CD4-positive, alpha-beta T cell (primary cell): ENCODE results near the gene GRM5. TPM values are rescaled to one million over a fixed set of nuclear protein-coding genes. Genes with fewer than 3 reads are reported as not detected.
"Not testable (repeated sequence)": the region's sequence is repeated elsewhere in the genome, so short reads cannot be mapped to it uniquely, and the experiment has no call there.

Source experiments
- ATAC-seq: fragments of 200-7000 bp; cut with Tn5 transposase; one replicate; pipeline ENCODE4 v1.10.0; 2022; ENCODE audit warnings: mild to moderate bottlenecking; ENCODE audit not compliant: poor library complexity
- CTCF ChIA-PET: fragments of 350-600 bp; sonication (Branson Sonifier 250); formaldehyde crosslinking; loops from one replicate; lab custom pipeline; 2021; ENCODE audit warnings: antibody characterized with exemption, inconsistent platforms; lab: Charles Lee
- POLR2A ChIA-PET: fragments of 350-600 bp; sonication (Branson Sonifier 250); formaldehyde crosslinking; loops from one replicate; lab custom pipeline; 2021; ENCODE audit warnings: antibody characterized with exemption, inconsistent platforms; lab: Charles Lee
- DNase-seq, 14 experiments: peaks; one replicate each; pipeline ENCODE4 v3.0.0-alpha.2; 2013 to 2020; ENCODE audit warnings: mixed read lengths in 2 of 14
- H3K27ac ChIP-seq, 2 donors: one replicate each; pipeline versions ENCODE4 v1.5.1 to v1.7.0; 2013; ENCODE audit warnings: low read length in 2 of 2, low read depth in 1 of 2, mild to moderate bottlenecking in 1 of 2
- H3K27me3 ChIP-seq, 2 experiments: 1 replicate in 1 of 2; 2 replicates in 1 of 2; pipeline versions ENCODE4 v1.6.1 to v1.7.0; 2013; ENCODE audit warnings: low read length in 2 of 2, control low read depth in 1 of 2, mild to moderate bottlenecking in 1 of 2, moderate library complexity in 1 of 2; ENCODE audit not compliant: insufficient read depth in 2 of 2, control insufficient read depth in 1 of 2
- H3K36me3 ChIP-seq: one replicate; pipeline ENCODE4 v1.6.1; 2013; ENCODE audit warnings: low read length, control low read depth; ENCODE audit not compliant: insufficient read depth
- H3K4me1 ChIP-seq: one replicate; pipeline ENCODE4 v1.6.1; 2013; ENCODE audit warnings: low read length, control low read depth; ENCODE audit not compliant: insufficient read depth
- H3K4me3 ChIP-seq: one replicate; pipeline ENCODE4 v1.5.1; 2013; ENCODE audit warnings: mild to moderate bottlenecking, low read length, moderate library complexity
- H3K9me3 ChIP-seq, 2 experiments: 1 replicate in 1 of 2; 2 replicates in 1 of 2; pipeline versions ENCODE4 v1.6.1 to v1.7.0; 2013; ENCODE audit warnings: low read length in 2 of 2, mild to moderate bottlenecking in 2 of 2, control low read depth in 1 of 2, moderate library complexity in 1 of 2; ENCODE audit not compliant: control insufficient read depth in 1 of 2, insufficient read depth in 1 of 2
- H3K27ac Mint-ChIP-seq: one replicate; pipeline ENCODE4 v1.8.0; 2020; ENCODE audit warnings: mixed read lengths
- H3K27me3 Mint-ChIP-seq: one replicate; pipeline ENCODE4 v1.8.0; 2021; ENCODE audit warnings: mixed read lengths
- H3K36me3 Mint-ChIP-seq: one replicate; pipeline ENCODE4 v1.8.0; 2021; ENCODE audit warnings: low read depth, mixed read lengths
- H3K4me1 Mint-ChIP-seq: one replicate; pipeline ENCODE4 v1.8.0; 2021; ENCODE audit warnings: low read depth, mixed read lengths
- H3K4me3 Mint-ChIP-seq: one replicate; pipeline ENCODE4 v1.8.0; 2020; ENCODE audit warnings: mild to moderate bottlenecking, mixed read lengths
- H3K9me3 Mint-ChIP-seq: one replicate; pipeline ENCODE4 v1.8.0; 2020; ENCODE audit warnings: mixed read lengths
- CTCF ChIP-seq: fragments of 200-600 bp; IDR thresholded peaks from one replicate; pipeline ENCODE4 v1.8.0; 2022; ENCODE audit warnings: antibody characterized with exemption, mild to moderate bottlenecking
- intact Hi-C, 2 experiments: fragments of 100-400 bp; cut with DNase I in 1 of 2; cut with micrococcal nuclease in 1 of 2; formaldehyde crosslinking; loops; one replicate each; pipeline versions ENCODE4 v1.15.1 to v1.9.0; 2023 to 2025; cut with DNase I, micrococcal nuclease
- total RNA-seq, 174 experiments: library from RNA in 2 of 174; stranded (reverse) in 2 of 174; gene quantifications; one replicate each; pipeline ENCODE4 v1.2.3 and lab custom pipeline; 2021 to 2026

GRM5 gene
- total RNA-seq, 2 experiments from 2014 or later, result not detected

- no peaks in the 10 kb centered on the region for H3K27me3 ChIP-seq
- ATAC-seq, result no peak
- Mint-ChIP-seq H3K4me3 (no peak overlapping the region), H3K9me3 (no peaks in the 10 kb centered on the region), H3K36me3 (no peaks in the 10 kb centered on the region), H3K27ac (no peak overlapping the region), H3K27me3 (peaks cover 4% of the 10 kb centered on the region), H3K4me1 (no peaks in the 10 kb centered on the region)
- H3K36me3 ChIP-seq, result no peaks in the 10 kb centered on the region
- H3K9me3 ChIP-seq, result no peaks in the 10 kb centered on the region
- DNase-seq, result no peak
- CTCF ChIA-PET, result no interaction called here
- H3K4me3 ChIP-seq, result no peak overlapping the region
- no peaks in the 10 kb centered on the region for H3K4me1 ChIP-seq
- no peak for TF ChIP-seq CTCF
- no peak overlapping the region for H3K27ac ChIP-seq
- intact Hi-C loops, result no loop called here
- POLR2A ChIA-PET, result interaction anchor here (1.0 kb wide), 1 partner anchor 8 kb away, joined by 3 read pairs; no protein-coding TSS in a partner anchor
Measured at GRCh38 chr11:88535266-88535665, 530.5 kb downstream of the GRM5 start.

DNA sequence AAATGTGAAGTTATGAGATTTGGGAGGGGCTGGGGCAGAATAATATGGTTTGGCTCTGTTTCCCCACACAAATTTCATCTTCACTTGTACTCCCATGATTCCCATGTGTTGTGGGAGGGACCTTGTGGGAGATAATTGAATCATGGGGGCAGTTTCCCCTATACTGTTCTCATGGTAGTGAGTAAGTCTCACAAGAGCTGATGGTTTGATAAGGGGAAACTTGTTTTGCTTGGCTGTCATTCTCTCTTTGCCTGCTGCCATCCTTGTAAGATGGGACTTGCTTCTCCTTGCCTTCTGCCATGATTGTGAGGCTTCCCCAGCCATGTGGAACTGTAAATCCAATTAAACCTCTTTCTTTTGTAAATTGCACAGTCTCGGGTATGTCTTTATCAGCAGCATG lies 531.1 kb downstream of the GRM5 start:
- POLR2A ChIA-PET, result interaction anchor here (1.0 kb wide), 1 partner anchor 8 kb away, joined by 3 read pairs; no protein-coding TSS in a partner anchor
- H3K27me3 Mint-ChIP-seq, H3K36me3 Mint-ChIP-seq, DNase-seq, H3K9me3 Mint-ChIP-seq, intact Hi-C loops, H3K27ac ChIP-seq, H3K4me3 ChIP-seq, CTCF ChIA-PET, H3K36me3 ChIP-seq, H3K4me1 ChIP-seq, H3K27ac Mint-ChIP-seq, H3K4me1 Mint-ChIP-seq, H3K9me3 ChIP-seq, ATAC-seq, H3K4me3 Mint-ChIP-seq, H3K27me3 ChIP-seq: not testable (repeated sequence)

DNA sequence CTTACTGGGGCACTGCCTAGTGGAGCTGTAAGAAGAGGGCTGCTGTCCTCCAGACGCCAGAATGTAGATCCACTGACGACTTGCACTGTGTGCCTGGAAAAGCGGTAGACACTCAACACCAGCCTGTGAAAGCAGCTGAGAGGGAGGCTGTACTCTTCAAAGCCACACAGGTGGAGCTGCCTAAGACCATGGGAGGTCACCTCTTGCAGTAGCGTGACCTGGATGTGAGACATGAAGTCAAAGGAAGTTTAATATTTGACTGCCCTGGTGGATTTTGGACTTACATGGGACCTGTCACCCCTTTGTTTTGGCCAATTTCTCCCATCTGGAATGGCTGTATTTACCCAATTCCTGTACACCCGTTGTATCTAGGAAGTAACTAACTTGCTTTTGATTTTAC lies 531.6 kb downstream of the GRM5 start:
- Mint-ChIP-seq H3K27ac (no peak overlapping the region), H3K27me3 (peaks cover 4% of the 10 kb centered on the region), H3K9me3 (no peaks in the 10 kb centered on the region), H3K4me3 (no peak overlapping the region), H3K4me1 (no peaks in the 10 kb centered on the region), H3K36me3 (no peaks in the 10 kb centered on the region)
- H3K4me3 ChIP-seq, result no peak overlapping the region
- H3K9me3 ChIP-seq, result no peaks in the 10 kb centered on the region
- H3K4me1 ChIP-seq, result no peaks in the 10 kb centered on the region
- no peak for ATAC-seq
- no peak for TF ChIP-seq CTCF
- no peaks in the 10 kb centered on the region for H3K36me3 ChIP-seq
- H3K27ac ChIP-seq, result no peak overlapping the region
- no peak for DNase-seq
- no peaks in the 10 kb centered on the region for H3K27me3 ChIP-seq
- POLR2A ChIA-PET, result interaction anchor here (1.0 kb wide), 1 partner anchor 9 kb away, joined by 3 read pairs; no protein-coding TSS in a partner anchor
- intact Hi-C loops, result no loop called here
- CTCF ChIA-PET, result no interaction called here

DNA sequence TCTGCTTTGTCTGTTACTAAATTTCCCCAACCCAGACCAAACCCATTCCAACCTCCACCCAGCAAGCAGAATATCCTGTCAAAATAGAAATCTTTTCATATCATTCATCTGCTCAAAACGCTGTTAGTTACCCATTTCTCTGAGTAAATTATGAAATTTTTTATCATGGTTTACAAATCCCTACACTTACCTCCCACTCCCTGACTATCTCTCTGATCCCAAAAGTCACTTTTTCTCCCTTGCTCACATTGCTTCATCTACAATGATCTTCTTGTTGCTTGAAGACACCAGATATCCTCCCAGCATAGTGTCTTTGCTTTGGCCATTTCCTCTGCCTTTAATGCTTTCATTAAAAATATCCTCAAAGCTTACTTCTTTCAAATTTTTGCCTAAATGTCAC lies 532.8 kb downstream of the GRM5 start:
- Histone ChIP-seq H3K9me3 (no peaks in the 10 kb centered on the region), H3K27me3 (no peaks in the 10 kb centered on the region), H3K36me3 (no peaks in the 10 kb centered on the region), H3K4me1 (no peaks in the 10 kb centered on the region), H3K4me3 (no peak overlapping the region), H3K27ac (no peak overlapping the region)
- no peaks in the 10 kb centered on the region for H3K9me3 Mint-ChIP-seq
- peaks cover 4% of the 10 kb centered on the region for H3K27me3 Mint-ChIP-seq
- H3K4me1 Mint-ChIP-seq, result no peaks in the 10 kb centered on the region
- no peaks in the 10 kb centered on the region for H3K36me3 Mint-ChIP-seq
- H3K4me3 Mint-ChIP-seq, result no peak overlapping the region
- no peak for DNase-seq
- intact Hi-C loops, result no loop called here
- H3K27ac Mint-ChIP-seq, result no peak overlapping the region
- CTCF ChIA-PET, result no interaction called here
- POLR2A ChIA-PET, result no interaction called here
- no peak for TF ChIP-seq CTCF
- no peak for ATAC-seq
